Esophagus squamous epithelium (tissue), 4 donors: ENCODE measurements around the gene IL16.

ENCODE experiments used
- POLR2A ChIP-seq, 4 donors: fragments of 450-650 bp; IDR thresholded peaks; one replicate each; pipeline ENCODE4 v1.6.1; 2017; ENCODE audit warnings: antibody characterized with exemption in 4 of 4, mild to moderate bottlenecking in 4 of 4, moderate library complexity in 3 of 4
- TF ChIP-seq, protein P1 (sequence below), 6 experiments: fragments of 450-650 bp in 4 of 6; fragments of 200-600 bp in 2 of 6; sonication (generic) in 2 of 6; IDR thresholded peaks; one replicate each; pipeline ENCODE4 v1.5.1; 2016 to 2019; ENCODE audit warnings: antibody characterized with exemption in 6 of 6, mild to moderate bottlenecking in 4 of 6, moderate library complexity in 4 of 6

DNA sequence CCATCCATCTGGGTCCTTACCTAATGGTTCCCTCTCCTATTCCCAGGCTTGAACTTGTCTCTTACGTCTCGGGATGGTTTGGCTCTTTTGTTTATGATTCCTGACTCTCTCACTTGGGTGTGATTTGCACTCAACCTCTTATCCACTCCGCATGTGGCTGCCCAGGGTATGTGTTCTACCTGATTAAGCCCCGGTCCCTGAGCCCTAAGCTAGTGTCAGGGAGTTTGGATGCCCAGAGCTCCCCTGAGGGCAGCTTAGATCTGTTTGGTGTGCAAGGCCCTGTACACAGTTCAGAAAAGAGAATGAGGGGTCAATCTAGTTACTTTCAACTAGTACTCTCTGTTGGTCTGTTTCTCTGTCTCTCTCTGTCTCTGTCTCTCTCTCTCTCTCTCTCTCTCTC is 143.2 kb downstream of the IL16 start:
- TF ChIP-seq, protein P1, sequence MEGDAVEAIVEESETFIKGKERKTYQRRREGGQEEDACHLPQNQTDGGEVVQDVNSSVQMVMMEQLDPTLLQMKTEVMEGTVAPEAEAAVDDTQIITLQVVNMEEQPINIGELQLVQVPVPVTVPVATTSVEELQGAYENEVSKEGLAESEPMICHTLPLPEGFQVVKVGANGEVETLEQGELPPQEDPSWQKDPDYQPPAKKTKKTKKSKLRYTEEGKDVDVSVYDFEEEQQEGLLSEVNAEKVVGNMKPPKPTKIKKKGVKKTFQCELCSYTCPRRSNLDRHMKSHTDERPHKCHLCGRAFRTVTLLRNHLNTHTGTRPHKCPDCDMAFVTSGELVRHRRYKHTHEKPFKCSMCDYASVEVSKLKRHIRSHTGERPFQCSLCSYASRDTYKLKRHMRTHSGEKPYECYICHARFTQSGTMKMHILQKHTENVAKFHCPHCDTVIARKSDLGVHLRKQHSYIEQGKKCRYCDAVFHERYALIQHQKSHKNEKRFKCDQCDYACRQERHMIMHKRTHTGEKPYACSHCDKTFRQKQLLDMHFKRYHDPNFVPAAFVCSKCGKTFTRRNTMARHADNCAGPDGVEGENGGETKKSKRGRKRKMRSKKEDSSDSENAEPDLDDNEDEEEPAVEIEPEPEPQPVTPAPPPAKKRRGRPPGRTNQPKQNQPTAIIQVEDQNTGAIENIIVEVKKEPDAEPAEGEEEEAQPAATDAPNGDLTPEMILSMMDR (IDR thresholded peaks at IDR 0.05) = no peak
- TF ChIP-seq POLR2A (IDR thresholded peaks at IDR 0.05) = no peak
